ENCODE data around the gene ITGB8.

Gene ITGB8

GRCh38 chr7:20346577-20346976 is 15.9 kb downstream of the ITGB8 start:
- DNase-seq, result no peak

GRCh38 chr7:20347680-20348079 is 17.0 kb downstream of the ITGB8 start:
- no peak for DNase-seq

- peak; percentile 63 for DNase-seq
Observed at GRCh38 chr7:20348125-20348807, 17.6 kb downstream of the ITGB8 start.

- DNase-seq, result no peak
Observed at GRCh38 chr7:20350518-20350951, 19.8 kb downstream of the ITGB8 start.

GRCh38 chr7:20350996-20351692 is 20.4 kb downstream of the ITGB8 start:
- DNase-seq, result no peak

GRCh38 chr7:20351901-20352300 is 21.2 kb downstream of the ITGB8 start:
- DNase-seq, result no peak

- no peak for DNase-seq
Observed at GRCh38 chr7:20352573-20353306, 22.0 kb downstream of the ITGB8 start.

GRCh38 chr7:20354610-20355528 is 24.2 kb downstream of the ITGB8 start:
- no peak for DNase-seq

GRCh38 chr7:20358106-20358505 is 27.4 kb downstream of the ITGB8 start:
- no peak for DNase-seq

- DNase-seq, result no peak
Observed at GRCh38 chr7:20358762-20359282, 28.1 kb downstream of the ITGB8 start.

- DNase-seq, result no peak
Observed at GRCh38 chr7:20359341-20359963, 28.8 kb downstream of the ITGB8 start.

- DNase-seq, result no peak
Observed at GRCh38 chr7:20362574-20363253, 32.0 kb downstream of the ITGB8 start.

- DNase-seq, result no peak
Observed at GRCh38 chr7:20364571-20365196, 34.0 kb downstream of the ITGB8 start.

- DNase-seq, result no peak
Observed at GRCh38 chr7:20365486-20365885, 34.8 kb downstream of the ITGB8 start.

GRCh38 chr7:20374399-20374798 is 43.7 kb downstream of the ITGB8 start:
- no peak for DNase-seq

GRCh38 chr7:20376796-20377195 is 46.1 kb downstream of the ITGB8 start:
- DNase-seq, result no peak

GRCh38 chr7:20381406-20382034 is 50.8 kb downstream of the ITGB8 start:
- no peak for DNase-seq

- DNase-seq, result no peak
Observed at GRCh38 chr7:20383351-20383750, 52.7 kb downstream of the ITGB8 start.

GRCh38 chr7:20385126-20385525 is 54.4 kb downstream of the ITGB8 start:
- DNase-seq, result no peak

GRCh38 chr7:20388084-20388483 is 57.4 kb downstream of the ITGB8 start:
- no peak for DNase-seq
